Sigmoid colon (tissue), 7 donors: Measurements from ENCODE around the gene CGB1. TPM values are rescaled to one million over a fixed set of nuclear protein-coding genes. Genes with fewer than 3 reads are reported as not detected.
A peak's percentile ranks its signal among the peaks of the same experiment; 100 is the strongest.

ENCODE experiments used
- DNase-seq: peaks from one replicate; pipeline ENCODE4 v3.0.0-alpha.2; 2019
- H3K27ac ChIP-seq, 4 donors: fragments of 200-600 bp; sonication (generic); one replicate each; pipeline ENCODE4 v1.5.1; 2016 to 2019; ENCODE audit warnings: mild to moderate bottlenecking in 1 of 4
- H3K27me3 ChIP-seq, 3 donors: fragments of 200-600 bp; sonication (generic); one replicate each; pipeline ENCODE4 v1.5.1; 2019; ENCODE audit warnings: mild to moderate bottlenecking in 1 of 3
- H3K36me3 ChIP-seq, 4 donors: fragments of 200-600 bp; sonication (generic); one replicate each; pipeline ENCODE4 v1.5.1; 2016 to 2019
- H3K4me1 ChIP-seq, 4 donors: fragments of 200-600 bp; sonication (generic); one replicate each; pipeline ENCODE4 v1.5.1; 2017 to 2019
- H3K4me3 ChIP-seq, 4 donors: fragments of 200-600 bp; sonication (generic); one replicate each; pipeline ENCODE4 v1.5.1; 2017 to 2019; ENCODE audit warnings: mild to moderate bottlenecking in 2 of 4, moderate library complexity in 1 of 4
- H3K9me3 ChIP-seq, 4 donors: fragments of 200-600 bp in 3 of 4; sonication (generic) in 3 of 4; one replicate each; pipeline versions ENCODE4 v1.5.1 to v1.6.1; 2013 to 2019
- CTCF ChIP-seq, 4 experiments: fragments of 450-650 bp in 3 of 4; fragments of 200-600 bp in 1 of 4; IDR thresholded peaks; one replicate each; pipeline ENCODE4 v1.5.1; 2016 to 2019; ENCODE audit warnings: antibody characterized with exemption in 4 of 4, mild to moderate bottlenecking in 3 of 4, moderate library complexity in 2 of 4
- EP300 ChIP-seq, 4 donors: sonication (generic); formaldehyde crosslinking; IDR thresholded peaks; one replicate each; pipeline ENCODE4 v1.6.1; 2017; ENCODE audit warnings: antibody characterized with exemption in 4 of 4
- POLR2A ChIP-seq, 2 donors: fragments of 450-650 bp; IDR thresholded peaks; one replicate each; pipeline ENCODE4 v1.6.1; 2016; ENCODE audit warnings: antibody characterized with exemption in 2 of 2, mild to moderate bottlenecking in 2 of 2, moderate library complexity in 2 of 2
- POLR2AphosphoS5 ChIP-seq, 4 donors: sonication (generic); formaldehyde crosslinking; IDR thresholded peaks; one replicate each; pipeline ENCODE4 v1.6.1; 2017; ENCODE audit warnings: antibody characterized with exemption in 4 of 4
- WGBS, 2 donors: extraction: QIAGEN DNeasy Blood & Tissue Kit; methylation state at CpG; one replicate each; pipeline ENCODE4 v1.1.7; 2013; 5-methylcytosine and 5-hydroxymethylcytosine counted together
- intact Hi-C: fragments of 100-400 bp; cut with DNase I; formaldehyde crosslinking; loops from one replicate; pipeline ENCODE4 v1.15.1; 2023
- polyA plus RNA-seq, 3 donors: library from polyadenylated mRNA; stranded (reverse); fragments of 200-250 nt; gene quantifications; one replicate each; pipeline ENCODE4 v1.2.3, GENCODE V29; 2013
- total RNA-seq, 4 donors: library from RNA; depleted of rRNA; stranded (reverse); fragments of >200 nt; gene quantifications; one replicate each; pipeline ENCODE4 v1.1.0, GENCODE V29; 2016
- donor health status: healthy with polysubstance abuse.
- donor health status: Bipolar disorder and iron deficiency.
- donor health status: healthy.

Gene CGB1
- total and polyA plus RNA-seq, 7 donors: not detected

GRCh38 chr19:48999481-49000325, 37.0 kb downstream of the CGB1 start:
- Histone ChIP-seq H3K27me3 (no peaks in the 10 kb centered on the region), H3K27ac (no peak overlapping the region), H3K9me3 (no peaks in the 10 kb centered on the region), H3K36me3 (peaks cover 0 to 32% (median 5%) of the 10 kb centered on the region in 4 donors), H3K4me1 (peaks cover 0 to 7% (median 6%) of the 10 kb centered on the region in 4 donors), H3K4me3 (no peak overlapping the region)
- no peak for TF ChIP-seq EP300 (IDR thresholded peaks at IDR 0.05)
- TF ChIP-seq POLR2A (IDR thresholded peaks at IDR 0.05): no peak
- TF ChIP-seq CTCF (IDR thresholded peaks at IDR 0.05): peak in 3 of 4 experiments; percentile 33 to 49 (median 34)
- TF ChIP-seq POLR2AphosphoS5 (IDR thresholded peaks at IDR 0.05): no peak
- 54 to 66% methylated on average over 16 of the region's 16 CpGs for WGBS, 2 donors
- intact Hi-C loops: no loop called here
- DNase-seq: no peak

- Histone ChIP-seq H3K36me3 (peaks cover 0 to 14% (median 0%) of the 10 kb centered on the region in 4 donors), H3K4me1 (peaks cover 0 to 16% (median 13%) of the 10 kb centered on the region in 4 donors), H3K27ac (no peak overlapping the region), H3K4me3 (no peak overlapping the region), H3K27me3 (no peaks in the 10 kb centered on the region), H3K9me3 (no peaks in the 10 kb centered on the region)
- 82 to 85% methylated on average over 5 of the region's 5 CpGs for WGBS, 2 donors
- TF ChIP-seq POLR2AphosphoS5 (IDR thresholded peaks at IDR 0.05): no peak
- TF ChIP-seq POLR2A (IDR thresholded peaks at IDR 0.05): no peak
- peak in 1 of 4 experiments; percentile 10 for TF ChIP-seq CTCF (IDR thresholded peaks at IDR 0.05)
- no peak for TF ChIP-seq EP300 (IDR thresholded peaks at IDR 0.05)
- no peak for DNase-seq
- intact Hi-C loops: no loop called here
These were observed 38.7 kb downstream of the CGB1 start for GRCh38 chr19:48997972-48998371.

- H3K27me3 ChIP-seq: no peaks in the 10 kb centered on the region
- H3K36me3 ChIP-seq: peaks cover 0 to 11% (median 0%) of the 10 kb centered on the region in 4 donors
- no peaks in the 10 kb centered on the region for H3K9me3 ChIP-seq
- DNase-seq: no peak
- H3K4me3 ChIP-seq: peak overlapping the region; percentile 58 to 76 (median 67)
- H3K4me1 ChIP-seq: peaks cover 0 to 42% (median 37%) of the 10 kb centered on the region in 4 donors
- intact Hi-C loops: loop anchor here (5.0 kb wide), 1 partner anchor 153 kb away; no protein-coding TSS in a partner anchor
- peak overlapping the region; percentile 88 to 97 (median 90) for H3K27ac ChIP-seq
- 1% methylated on average over 13 of the region's 13 CpGs for WGBS, 2 donors
- TF ChIP-seq CTCF (IDR thresholded peaks at IDR 0.05): no peak
- TF ChIP-seq EP300 (IDR thresholded peaks at IDR 0.05): no peak
- TF ChIP-seq POLR2AphosphoS5 (IDR thresholded peaks at IDR 0.05): no peak
- no peak for TF ChIP-seq POLR2A (IDR thresholded peaks at IDR 0.05)
These were observed 42.7 kb downstream of the CGB1 start for GRCh38 chr19:48994035-48994386.

- intact Hi-C loops: loop anchor here (5.0 kb wide), 1 partner anchor 154 kb away; no protein-coding TSS in a partner anchor
- 0% methylated on average over 56 of the region's 56 CpGs for WGBS, 2 donors
These were observed 43.3 kb downstream of the CGB1 start, which contains the start of the genes GYS1 and RUVBL2 for GRCh38 chr19:48993175-48994034. Gene GYS1, minus strand, starts transcription at chr19:48993309. Its CDS starts 197 bp downstream, at chr19:48993112. Gene RUVBL2, plus strand, starts transcription at chr19:48993887. Its CDS starts 25 bp downstream, at chr19:48993912.

More at GRCh38 chr19:48993175-48994034, 43.3 kb downstream of the CGB1 start, which contains the start of the genes GYS1 and RUVBL2:
- Histone ChIP-seq H3K27ac (peak within 1 kb of the TSS; percentile 88 to 97 (median 90)), H3K9me3 (no peaks in the 10 kb centered on the region), H3K4me1 (peaks cover 0 to 42% (median 37%) of the 10 kb centered on the region in 4 donors), H3K4me3 (peak within 1 kb of the TSS; percentile 58 to 76 (median 67)), H3K36me3 (peaks cover 0 to 17% (median 3%) of the 10 kb centered on the region in 4 donors), H3K27me3 (no peaks in the 10 kb centered on the region)
- TF ChIP-seq POLR2A (IDR thresholded peaks at IDR 0.05) (peak; percentile 87 to 94), EP300 (IDR thresholded peaks at IDR 0.05) (peak in 1 of 4 donors; percentile 66), POLR2AphosphoS5 (IDR thresholded peaks at IDR 0.05) (peak; percentile 92 to 98 (median 98)), CTCF (IDR thresholded peaks at IDR 0.05) (peak; percentile 96 to 99 (median 98))
- DNase-seq: peak; percentile 100
